Stomach (tissue), 4 donors: ENCODE measurements around the gene PPP5C.

Source experiments
- POLR2A ChIP-seq, 4 donors: fragments of 450-650 bp; IDR thresholded peaks; one replicate each; pipeline ENCODE4 v1.6.1; 2016; ENCODE audit warnings: antibody characterized with exemption in 4 of 4, control low read depth in 2 of 4, mild to moderate bottlenecking in 1 of 4, moderate library complexity in 1 of 4
- TF ChIP-seq, protein P1 (sequence below), 7 experiments: fragments of 450-650 bp in 4 of 7; fragments of 200-600 bp in 3 of 7; sonication (generic) in 3 of 7; IDR thresholded peaks; one replicate each; pipeline ENCODE4 v1.5.1; 2016 to 2019; ENCODE audit warnings: antibody characterized with exemption in 7 of 7, control low read depth in 2 of 7, mild to moderate bottlenecking in 1 of 7

DNA sequence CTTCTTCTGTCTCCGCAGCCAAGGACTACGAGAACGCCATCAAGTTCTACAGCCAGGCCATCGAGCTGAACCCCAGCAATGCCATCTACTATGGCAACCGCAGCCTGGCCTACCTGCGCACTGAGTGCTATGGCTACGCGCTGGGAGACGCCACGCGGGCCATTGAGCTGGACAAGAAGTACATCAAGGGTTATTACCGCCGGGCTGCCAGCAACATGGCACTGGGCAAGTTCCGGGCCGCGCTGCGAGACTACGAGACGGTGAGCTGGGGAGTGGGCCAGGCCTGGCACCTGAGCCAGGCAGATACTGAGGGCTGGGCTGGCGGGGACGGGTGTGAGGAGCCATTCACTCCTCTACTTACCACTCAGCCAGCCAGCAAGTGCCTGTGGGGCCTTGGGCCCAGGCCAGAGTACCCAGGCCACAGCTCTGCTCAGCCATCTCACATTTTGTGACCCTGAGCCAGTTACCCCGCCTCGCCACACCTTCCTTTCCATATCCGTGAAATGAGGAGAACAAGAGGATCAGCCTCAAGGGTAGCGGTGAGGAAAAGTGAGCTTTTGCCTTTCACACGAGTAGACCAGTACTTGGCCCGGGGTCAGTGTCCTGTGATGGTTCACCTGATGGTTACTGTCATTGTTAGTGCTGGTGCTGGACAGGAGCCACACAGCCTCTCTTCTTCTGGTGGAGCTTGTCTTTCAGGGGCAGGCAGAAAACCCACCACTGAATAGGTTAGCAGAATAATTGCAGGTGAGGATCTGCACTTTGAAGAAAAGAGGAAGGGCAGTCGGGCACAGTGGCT is 7.0 kb downstream of the PPP5C start:
- TF ChIP-seq POLR2A (IDR thresholded peaks at IDR 0.05), result no peak
- TF ChIP-seq, protein P1, sequence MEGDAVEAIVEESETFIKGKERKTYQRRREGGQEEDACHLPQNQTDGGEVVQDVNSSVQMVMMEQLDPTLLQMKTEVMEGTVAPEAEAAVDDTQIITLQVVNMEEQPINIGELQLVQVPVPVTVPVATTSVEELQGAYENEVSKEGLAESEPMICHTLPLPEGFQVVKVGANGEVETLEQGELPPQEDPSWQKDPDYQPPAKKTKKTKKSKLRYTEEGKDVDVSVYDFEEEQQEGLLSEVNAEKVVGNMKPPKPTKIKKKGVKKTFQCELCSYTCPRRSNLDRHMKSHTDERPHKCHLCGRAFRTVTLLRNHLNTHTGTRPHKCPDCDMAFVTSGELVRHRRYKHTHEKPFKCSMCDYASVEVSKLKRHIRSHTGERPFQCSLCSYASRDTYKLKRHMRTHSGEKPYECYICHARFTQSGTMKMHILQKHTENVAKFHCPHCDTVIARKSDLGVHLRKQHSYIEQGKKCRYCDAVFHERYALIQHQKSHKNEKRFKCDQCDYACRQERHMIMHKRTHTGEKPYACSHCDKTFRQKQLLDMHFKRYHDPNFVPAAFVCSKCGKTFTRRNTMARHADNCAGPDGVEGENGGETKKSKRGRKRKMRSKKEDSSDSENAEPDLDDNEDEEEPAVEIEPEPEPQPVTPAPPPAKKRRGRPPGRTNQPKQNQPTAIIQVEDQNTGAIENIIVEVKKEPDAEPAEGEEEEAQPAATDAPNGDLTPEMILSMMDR (IDR thresholded peaks at IDR 0.05), result no peak
